K562 (cell line): ENCODE results near the gene POLR2J3. TPM values are rescaled to one million over a fixed set of nuclear protein-coding genes. Genes with fewer than 3 reads are reported as not detected.
"Not testable (repeated sequence)": the region's sequence is repeated elsewhere in the genome, so short reads cannot be mapped to it uniquely, and the experiment has no call there.

Source experiments
- ATAC-seq: fragments of 200-7000 bp; cut with Tn5 transposase; 3 replicates; pipeline ENCODE4 v1.9.1; 2020; ENCODE audit warnings: moderate library complexity
- BruUV-seq: library from RNA; stranded (reverse); fragments of 400-500 nt; replicated peaks from 2 replicates; lab custom pipeline; 2021; lab: Mats Ljungman, UMichigan
- CTCF ChIA-PET: fragments of 300-600 bp; formaldehyde crosslinking; extraction: SDS; loops from one replicate; lab custom pipeline; 2021; ENCODE audit warnings: low intra/inter-chr PET ratio; lab: Yijun Ruan, JAX
- POLR2A ChIA-PET: fragments of 300-600, 350-650 bp; sonication (Branson Sonifier 250); formaldehyde crosslinking; extraction: SDS; loops from one replicate; lab custom pipeline; 2021; ENCODE audit warnings: antibody characterized with exemption, inconsistent platforms; lab: Yijun Ruan, JAX
- DNase-seq, 4 experiments: peaks; one replicate each; pipeline versions ENCODE4 v3.0.0 to v3.0.0-alpha.2; 2011 to 2018; ENCODE audit warnings: low spot score in 3 of 4, mixed read lengths in 3 of 4; ENCODE audit errors: extremely low read depth in 1 of 4
- FAIRE-seq: peaks from 2 replicates; lab custom pipeline; 2011; peaks lifted over from hg19 to GRCh38; lab: Jason Lieb, UNC
- H2AFZ ChIP-seq: 2 replicates; pipeline ENCODE4 v1.6.0; 2011; ENCODE audit warnings: low read depth, low read length, control low read depth, inconsistent platforms
- H3K27ac ChIP-seq: fragments of 200-600 bp; 3 replicates; pipeline ENCODE4 v1.8.0; 2011; ENCODE audit warnings: low read depth, mild to moderate bottlenecking, control low read depth, inconsistent platforms, low read length, moderate library complexity, mixed read lengths; ENCODE audit errors: extremely low read depth
- H3K27me3 ChIP-seq, 2 experiments: fragments of 300-600 bp in 1 of 2; 2 replicates in 1 of 2; 3 replicates in 1 of 2; pipeline versions ENCODE4 v1.6.0 to v1.8.0; 2011; ENCODE audit warnings: inconsistent platforms in 2 of 2, low read length in 2 of 2, mild to moderate bottlenecking in 1 of 2, mixed read lengths in 1 of 2, moderate library complexity in 1 of 2; ENCODE audit not compliant: control insufficient read depth in 2 of 2, insufficient read depth in 2 of 2
- H3K36me3 ChIP-seq: fragments of 300-600 bp; 3 replicates; pipeline ENCODE4 v1.8.0; 2011; ENCODE audit warnings: mild to moderate bottlenecking, low read length, inconsistent platforms; ENCODE audit not compliant: control insufficient read depth, insufficient read depth
- H3K4me1 ChIP-seq, 2 experiments: fragments of 200-600 bp in 1 of 2; replicated peaks in 1 of 2; 2 replicates in 1 of 2; 3 replicates in 1 of 2; pipeline versions ENCODE4 v1.5.1 to v1.8.0; 2011; ENCODE audit warnings: inconsistent platforms in 2 of 2, low read length in 2 of 2, mild to moderate bottlenecking in 1 of 2, mixed read lengths in 1 of 2, moderate library complexity in 1 of 2; ENCODE audit not compliant: control insufficient read depth in 2 of 2, insufficient read depth in 2 of 2
- H3K4me2 ChIP-seq: 2 replicates; pipeline ENCODE4 v1.6.1; 2011; ENCODE audit warnings: low read length, control low read depth, inconsistent platforms, mixed read lengths; ENCODE audit not compliant: insufficient read depth
- H3K4me3 ChIP-seq: fragments of 200-600 bp; sonication (generic), shearing (Covaris generic); 2 replicates; pipeline ENCODE4 v1.5.1; 2016; ENCODE audit warnings: control low read depth, inconsistent platforms
- H3K79me2 ChIP-seq: fragments of 200-600 bp; 3 replicates; pipeline ENCODE4 v1.8.0; 2011; ENCODE audit warnings: low read length, inconsistent platforms; ENCODE audit not compliant: control insufficient read depth, insufficient read depth
- H3K9ac ChIP-seq, 2 experiments: 2 replicates each; pipeline versions ENCODE4 v1.6.0 to v1.6.1; 2011; ENCODE audit warnings: low read depth in 2 of 2, low read length in 2 of 2, control low read depth in 1 of 2, inconsistent platforms in 1 of 2, mild to moderate bottlenecking in 1 of 2, mixed read lengths in 1 of 2; ENCODE audit not compliant: insufficient read depth in 1 of 2
- H3K9me1 ChIP-seq: one replicate; pipeline ENCODE4 v1.6.0; 2011; ENCODE audit warnings: inconsistent platforms, mild to moderate bottlenecking, low read length, moderate library complexity; ENCODE audit not compliant: control insufficient read depth, insufficient read depth
- H3K9me3 ChIP-seq: replicated peaks from 2 replicates; pipeline ENCODE4 v1.5.1; 2011; ENCODE audit warnings: low read depth, low read length, inconsistent platforms; ENCODE audit not compliant: control insufficient read depth, insufficient read depth
- H4K20me1 ChIP-seq: replicated peaks from 2 replicates; pipeline ENCODE4 v1.6.1; 2011; ENCODE audit warnings: low read length, inconsistent platforms, mixed read lengths; ENCODE audit not compliant: control insufficient read depth, insufficient read depth
- WGBS: fragments of 100-300 bp; shearing (Covaris generic); methylation state at CpG from one replicate; pipeline ENCODE4 v1.1.6; 2016; ENCODE audit warnings: low coverage, mixed read lengths; ENCODE audit not compliant: insufficient coverage; ENCODE audit errors: missing lambda C conversion rate; 5-methylcytosine and 5-hydroxymethylcytosine counted together
- in situ Hi-C: fragments of 300-500 bp; cut with MboI; formaldehyde crosslinking; loops from 4 replicates; pipeline ENCODE4 v1.15.0; 2018; ENCODE audit warnings: inconsistent platforms, mixed read lengths
- intact Hi-C: fragments of 100-400 bp; cut with micrococcal nuclease; formaldehyde crosslinking; loops from 2 replicates; pipeline ENCODE4 v1.14.2; 2022
- polyA plus RNA-seq, 8 experiments: library from polyadenylated mRNA; depleted of rRNA in 4 of 8; stranded (reverse) in 5 of 8; unstranded in 3 of 8; fragments of >200 nt; fragmentation: Nextera tagmentation in 2 of 8; fragmentation: Illumina TruSeq in 1 of 8; extraction: Ambion mirVana in 2 of 8; extraction: Trizol in 1 of 8; gene quantifications; 2 replicates each; pipeline versions ENCODE4 v1.2.1 to v1.2.3, GENCODE V29; 2011 to 2014; ENCODE audit warnings: inconsistent platforms in 1 of 8, missing spikeins in 1 of 8
- total RNA-seq, 7 experiments: library from RNA; depleted of rRNA in 6 of 7; stranded (reverse); fragments of >200 nt in 6 of 7; fragmentation: Illumina TruSeq in 2 of 7; extraction: Trizol in 2 of 7; gene quantifications; 2 replicates each; pipeline versions ENCODE4 v1.2.1 to v1.2.3, GENCODE V29; 2011 to 2021; ENCODE audit warnings: low replicate concordance in 1 of 7

Gene POLR2J3
- total and polyA plus RNA-seq, 9 of the 15 experiments (the other 6 are each of a cell fraction or from before 2014, with no cell fraction given), result 35.5 to 170 (median 62.9) TPM

DNA sequence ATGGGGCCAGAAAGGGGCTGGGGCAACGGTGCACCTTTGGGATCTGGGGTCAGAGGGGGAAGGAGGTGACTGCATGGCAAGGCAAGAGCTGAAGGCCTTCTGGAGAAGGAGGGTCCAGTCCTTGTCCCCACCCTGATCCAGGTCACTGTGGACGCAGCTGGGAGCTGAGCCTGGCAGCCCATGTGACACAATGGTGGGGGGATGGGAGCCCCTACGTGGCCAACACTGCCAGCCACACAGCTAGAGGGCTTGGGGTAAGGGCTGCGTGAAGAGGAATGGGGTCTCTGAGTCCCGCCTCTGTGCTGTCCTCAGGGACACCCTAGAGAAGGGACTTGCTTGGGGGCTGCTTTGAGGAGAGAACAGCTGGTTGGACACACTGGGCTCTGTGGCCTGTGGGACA is 9.3 kb upstream of the POLR2J3 start:
- H4K20me1 ChIP-seq, H3K79me2 ChIP-seq, H3K4me3 ChIP-seq, ATAC-seq, H3K9me1 ChIP-seq, H3K27ac ChIP-seq, POLR2A ChIA-PET, CTCF ChIA-PET, H3K4me2 ChIP-seq, H3K36me3 ChIP-seq, H3K27me3 ChIP-seq, FAIRE-seq, H3K4me1 ChIP-seq, H3K9ac ChIP-seq, in situ Hi-C loops, intact Hi-C loops, DNase-seq, BruUV-seq, H3K9me3 ChIP-seq, H2AFZ ChIP-seq: not testable (repeated sequence)
- WGBS, result no CpG with 5 or more reads among the region's 5 CpGs

DNA sequence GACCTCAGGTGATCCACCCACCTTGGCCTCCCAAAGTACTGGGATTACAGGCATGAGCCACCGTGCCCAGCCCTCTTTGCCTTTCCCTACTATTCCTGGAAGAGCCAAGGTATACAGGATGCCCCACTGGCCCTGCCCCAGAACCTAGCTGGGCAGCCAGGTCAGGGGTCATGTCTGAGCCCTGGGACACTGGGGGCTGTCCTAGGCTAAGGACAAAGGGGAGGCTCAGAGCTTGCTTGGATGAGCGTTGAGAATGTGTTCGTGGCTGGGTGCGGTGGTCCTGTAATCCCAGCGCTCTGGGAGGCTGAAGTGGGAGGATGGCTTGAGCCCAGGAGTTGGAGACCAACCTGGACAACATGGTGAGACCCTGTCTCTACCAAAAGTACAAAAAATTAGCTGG is 6.1 kb upstream of the POLR2J3 start:
- H3K4me2 ChIP-seq, FAIRE-seq, POLR2A ChIA-PET, CTCF ChIA-PET, H3K79me2 ChIP-seq, H4K20me1 ChIP-seq, H3K4me1 ChIP-seq, DNase-seq, H3K9ac ChIP-seq, H3K27ac ChIP-seq, H3K9me3 ChIP-seq, H2AFZ ChIP-seq, intact Hi-C loops, H3K4me3 ChIP-seq, BruUV-seq, H3K36me3 ChIP-seq, H3K27me3 ChIP-seq, H3K9me1 ChIP-seq: not testable (repeated sequence)
- in situ Hi-C loops, result loop anchor here (5.0 kb wide), 1 partner anchor 99 kb away; no protein-coding TSS in a partner anchor
- peak; percentile 6; the same call in 1 of the 3 replicates for ATAC-seq
- 18% methylated on average over 5 of the region's 5 CpGs for WGBS
